Jurkat, Clone E6-1 (cell line): ENCODE results near the gene ALDH1L2.
"Not testable (repeated sequence)": the region's sequence is repeated elsewhere in the genome, so short reads cannot be mapped to it uniquely, and the experiment has no call there.

Source experiments
- DNase-seq: peaks from one replicate; pipeline ENCODE4 v3.0.0-alpha.2; 2011; ENCODE audit warnings: low read depth, low spot score
- H3K4me3 ChIP-seq: 2 replicates; pipeline ENCODE4 v1.5.1; 2011; ENCODE audit warnings: mild to moderate bottlenecking, low read length, control low read depth, moderate library complexity

ALDH1L2 gene

GRCh38 chr12:104998423-104999346 lies 85.6 kb downstream of the ALDH1L2 start:
- DNase-seq: peak; percentile 80
- H3K4me3 ChIP-seq: no peak overlapping the region

GRCh38 chr12:104997541-104997940 lies 86.7 kb downstream of the ALDH1L2 start:
- DNase-seq: no peak

GRCh38 chr12:104994336-104994735 lies 89.9 kb downstream of the ALDH1L2 start:
- H3K4me3 ChIP-seq: no peak overlapping the region
- DNase-seq: no peak

More at GRCh38 chr12:104997541-104997940, 86.7 kb downstream of the ALDH1L2 start:
- no peak overlapping the region for H3K4me3 ChIP-seq

GRCh38 chr12:104991565-104992128 lies 92.6 kb downstream of the ALDH1L2 start:
- DNase-seq: no peak
- no peak overlapping the region for H3K4me3 ChIP-seq

GRCh38 chr12:104990950-104991349 lies 93.3 kb downstream of the ALDH1L2 start:
- no peak overlapping the region for H3K4me3 ChIP-seq
- no peak for DNase-seq

GRCh38 chr12:104986022-104986941 lies 98.0 kb downstream of the ALDH1L2 start, which contains the start of gene NOPCHAP1:
Gene NOPCHAP1 (plus strand): TSS chr12:104986316. CDS start chr12:104986353, 37 bp downstream.
- H3K4me3 ChIP-seq: peak within 1 kb of the TSS; percentile 65
- peak; percentile 75 for DNase-seq

- no peak for DNase-seq
- no peak overlapping the region for H3K4me3 ChIP-seq
These were observed 99.1 kb downstream of the ALDH1L2 start for GRCh38 chr12:104985206-104985605.

- DNase-seq: not testable (repeated sequence)
These were observed 106.6 kb downstream of the ALDH1L2 start for GRCh38 chr12:104977688-104978087.

GRCh38 chr12:104976703-104977102 lies 107.6 kb downstream of the ALDH1L2 start:
- H3K4me3 ChIP-seq: no peak overlapping the region
- DNase-seq: no peak

More at GRCh38 chr12:104977688-104978087, 106.6 kb downstream of the ALDH1L2 start:
- not testable (repeated sequence) for H3K4me3 ChIP-seq

GRCh38 chr12:104975587-104976343 lies 108.5 kb downstream of the ALDH1L2 start:
- DNase-seq: no peak

GRCh38 chr12:104974626-104975290 lies 109.5 kb downstream of the ALDH1L2 start:
- no peak overlapping the region for H3K4me3 ChIP-seq
- no peak for DNase-seq

More at GRCh38 chr12:104975587-104976343, 108.5 kb downstream of the ALDH1L2 start:
- H3K4me3 ChIP-seq: no peak overlapping the region

- no peak for DNase-seq
- H3K4me3 ChIP-seq: no peak overlapping the region
These were observed 111.0 kb downstream of the ALDH1L2 start for GRCh38 chr12:104973250-104973649.

- DNase-seq: no peak
- no peak overlapping the region for H3K4me3 ChIP-seq
These were observed 113.0 kb downstream of the ALDH1L2 start for GRCh38 chr12:104971306-104971705.
